Ishikawa (cell line): Measurements from ENCODE around the gene ARFGEF3.

Experiments
- EP300 ChIP-seq: IDR thresholded peaks from 2 replicates; pipeline ENCODE4 v1.6.1; 2012; ENCODE audit warnings: borderline replicate concordance
- RAD21 ChIP-seq: IDR thresholded peaks from 2 replicates; pipeline ENCODE4 v1.6.1; 2012; ENCODE audit warnings: low read depth
- TAF1 ChIP-seq: IDR thresholded peaks from 2 replicates; pipeline ENCODE4 v1.6.1; 2012; ENCODE audit warnings: low read depth, mild to moderate bottlenecking
- YY1 ChIP-seq: IDR thresholded peaks from 2 replicates; pipeline ENCODE4 v1.6.1; 2012; ENCODE audit warnings: low read depth

DNA sequence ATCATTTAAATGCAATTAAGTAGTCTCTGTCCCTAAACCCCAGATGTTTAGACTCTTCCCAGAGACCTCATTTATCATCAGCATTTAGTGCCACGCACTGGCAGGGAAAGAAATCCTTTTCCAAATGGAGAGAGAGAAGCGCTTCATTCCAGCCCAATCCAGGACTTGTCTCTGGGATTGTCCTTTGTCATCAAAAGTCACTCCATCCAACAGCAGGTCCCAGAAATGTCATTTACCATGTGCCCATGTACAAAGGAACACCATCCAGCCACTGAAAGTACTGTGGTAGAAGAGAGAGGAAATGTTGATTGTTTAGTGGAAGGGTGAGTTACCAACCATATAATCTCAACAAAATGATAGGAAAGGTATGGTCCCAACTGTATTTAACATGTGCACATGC lies 149.1 kb downstream of the ARFGEF3 start:
- TF ChIP-seq YY1 (no peak), RAD21 (no peak), EP300 (no peak), TAF1 (no peak)
